Measurements from ENCODE around the gene NUDT16L1. TPM values are rescaled to one million over a fixed set of nuclear protein-coding genes. Genes with fewer than 3 reads are reported as not detected.

NUDT16L1 gene
- total and polyA plus RNA-seq, 9 of the 15 experiments (the other 6 are each of a cell fraction or from before 2014, with no cell fraction given): 1.4 to 37.6 (median 13.7) TPM

DNA sequence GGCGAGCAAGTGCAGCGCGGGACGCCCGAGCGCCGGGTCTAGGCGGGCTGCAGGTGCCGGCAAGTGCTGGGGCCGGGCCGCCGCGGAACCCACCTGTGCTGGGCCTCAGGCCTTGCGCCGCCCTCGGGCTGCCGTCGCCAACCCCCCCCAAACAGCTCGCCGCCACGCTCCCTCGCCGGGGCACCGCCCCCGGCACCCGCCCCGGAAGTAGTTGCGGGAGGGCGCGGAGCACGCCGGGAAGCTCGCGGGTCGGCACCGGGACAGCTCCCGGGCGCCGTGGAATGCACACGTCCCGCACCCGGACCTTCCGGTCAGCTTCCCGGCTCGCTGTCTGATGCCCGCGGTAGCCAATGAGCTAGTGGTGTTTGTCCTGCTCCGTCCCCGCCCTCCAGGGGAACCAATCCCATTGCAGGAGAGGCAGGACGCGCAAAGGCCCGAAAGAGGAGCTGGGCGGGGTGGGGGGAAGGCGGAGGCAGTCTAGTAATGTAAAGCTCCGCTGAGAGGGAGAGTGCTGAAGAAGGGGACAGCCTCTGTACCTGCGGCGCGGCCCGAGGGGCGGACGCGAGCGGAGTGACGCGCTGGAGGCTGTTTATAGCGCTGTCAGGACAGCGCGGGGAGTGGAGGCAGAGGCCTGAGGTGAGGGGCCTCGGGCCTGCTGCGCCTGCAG is 40.8 kb downstream of the NUDT16L1 start, which contains the start of the genes ANKS3 and DNAAF8 (continued):
- TF ChIP-seq, protein P1, sequence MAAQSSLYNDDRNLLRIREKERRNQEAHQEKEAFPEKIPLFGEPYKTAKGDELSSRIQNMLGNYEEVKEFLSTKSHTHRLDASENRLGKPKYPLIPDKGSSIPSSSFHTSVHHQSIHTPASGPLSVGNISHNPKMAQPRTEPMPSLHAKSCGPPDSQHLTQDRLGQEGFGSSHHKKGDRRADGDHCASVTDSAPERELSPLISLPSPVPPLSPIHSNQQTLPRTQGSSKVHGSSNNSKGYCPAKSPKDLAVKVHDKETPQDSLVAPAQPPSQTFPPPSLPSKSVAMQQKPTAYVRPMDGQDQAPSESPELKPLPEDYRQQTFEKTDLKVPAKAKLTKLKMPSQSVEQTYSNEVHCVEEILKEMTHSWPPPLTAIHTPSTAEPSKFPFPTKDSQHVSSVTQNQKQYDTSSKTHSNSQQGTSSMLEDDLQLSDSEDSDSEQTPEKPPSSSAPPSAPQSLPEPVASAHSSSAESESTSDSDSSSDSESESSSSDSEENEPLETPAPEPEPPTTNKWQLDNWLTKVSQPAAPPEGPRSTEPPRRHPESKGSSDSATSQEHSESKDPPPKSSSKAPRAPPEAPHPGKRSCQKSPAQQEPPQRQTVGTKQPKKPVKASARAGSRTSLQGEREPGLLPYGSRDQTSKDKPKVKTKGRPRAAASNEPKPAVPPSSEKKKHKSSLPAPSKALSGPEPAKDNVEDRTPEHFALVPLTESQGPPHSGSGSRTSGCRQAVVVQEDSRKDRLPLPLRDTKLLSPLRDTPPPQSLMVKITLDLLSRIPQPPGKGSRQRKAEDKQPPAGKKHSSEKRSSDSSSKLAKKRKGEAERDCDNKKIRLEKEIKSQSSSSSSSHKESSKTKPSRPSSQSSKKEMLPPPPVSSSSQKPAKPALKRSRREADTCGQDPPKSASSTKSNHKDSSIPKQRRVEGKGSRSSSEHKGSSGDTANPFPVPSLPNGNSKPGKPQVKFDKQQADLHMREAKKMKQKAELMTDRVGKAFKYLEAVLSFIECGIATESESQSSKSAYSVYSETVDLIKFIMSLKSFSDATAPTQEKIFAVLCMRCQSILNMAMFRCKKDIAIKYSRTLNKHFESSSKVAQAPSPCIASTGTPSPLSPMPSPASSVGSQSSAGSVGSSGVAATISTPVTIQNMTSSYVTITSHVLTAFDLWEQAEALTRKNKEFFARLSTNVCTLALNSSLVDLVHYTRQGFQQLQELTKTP (IDR thresholded peaks at IDR 0.05; ENCODE audit: low read depth in 1 of 2, partially characterized antibody in 2 of 2): peak in 1 of 2 experiments; percentile 13
- TF ChIP-seq SMAD4 (CRISPR knock-in tag; conservative IDR thresholded peaks at IDR 0.05): no peak
- TF ChIP-seq NBN (IDR thresholded peaks at IDR 0.05; ENCODE audit: low read depth): no peak
- no peak for TF ChIP-seq ZNF583 (CRISPR knock-in tag; IDR thresholded peaks at IDR 0.05)
- no peak for TF ChIP-seq ZNF253 (CRISPR knock-in tag; conservative IDR thresholded peaks at IDR 0.05)
- TF ChIP-seq, protein P2, sequence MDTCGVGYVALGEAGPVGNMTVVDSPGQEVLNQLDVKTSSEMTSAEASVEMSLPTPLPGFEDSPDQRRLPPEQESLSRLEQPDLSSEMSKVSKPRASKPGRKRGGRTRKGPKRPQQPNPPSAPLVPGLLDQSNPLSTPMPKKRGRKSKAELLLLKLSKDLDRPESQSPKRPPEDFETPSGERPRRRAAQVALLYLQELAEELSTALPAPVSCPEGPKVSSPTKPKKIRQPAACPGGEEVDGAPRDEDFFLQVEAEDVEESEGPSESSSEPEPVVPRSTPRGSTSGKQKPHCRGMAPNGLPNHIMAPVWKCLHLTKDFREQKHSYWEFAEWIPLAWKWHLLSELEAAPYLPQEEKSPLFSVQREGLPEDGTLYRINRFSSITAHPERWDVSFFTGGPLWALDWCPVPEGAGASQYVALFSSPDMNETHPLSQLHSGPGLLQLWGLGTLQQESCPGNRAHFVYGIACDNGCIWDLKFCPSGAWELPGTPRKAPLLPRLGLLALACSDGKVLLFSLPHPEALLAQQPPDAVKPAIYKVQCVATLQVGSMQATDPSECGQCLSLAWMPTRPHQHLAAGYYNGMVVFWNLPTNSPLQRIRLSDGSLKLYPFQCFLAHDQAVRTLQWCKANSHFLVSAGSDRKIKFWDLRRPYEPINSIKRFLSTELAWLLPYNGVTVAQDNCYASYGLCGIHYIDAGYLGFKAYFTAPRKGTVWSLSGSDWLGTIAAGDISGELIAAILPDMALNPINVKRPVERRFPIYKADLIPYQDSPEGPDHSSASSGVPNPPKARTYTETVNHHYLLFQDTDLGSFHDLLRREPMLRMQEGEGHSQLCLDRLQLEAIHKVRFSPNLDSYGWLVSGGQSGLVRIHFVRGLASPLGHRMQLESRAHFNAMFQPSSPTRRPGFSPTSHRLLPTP (IDR thresholded peaks at IDR 0.05; ENCODE audit: borderline replicate concordance, extremely low read depth, insufficient read length): no peak
- no peak for TF ChIP-seq ZNF232 (CRISPR knock-in tag; IDR thresholded peaks at IDR 0.05)
- TF ChIP-seq, protein P3, sequence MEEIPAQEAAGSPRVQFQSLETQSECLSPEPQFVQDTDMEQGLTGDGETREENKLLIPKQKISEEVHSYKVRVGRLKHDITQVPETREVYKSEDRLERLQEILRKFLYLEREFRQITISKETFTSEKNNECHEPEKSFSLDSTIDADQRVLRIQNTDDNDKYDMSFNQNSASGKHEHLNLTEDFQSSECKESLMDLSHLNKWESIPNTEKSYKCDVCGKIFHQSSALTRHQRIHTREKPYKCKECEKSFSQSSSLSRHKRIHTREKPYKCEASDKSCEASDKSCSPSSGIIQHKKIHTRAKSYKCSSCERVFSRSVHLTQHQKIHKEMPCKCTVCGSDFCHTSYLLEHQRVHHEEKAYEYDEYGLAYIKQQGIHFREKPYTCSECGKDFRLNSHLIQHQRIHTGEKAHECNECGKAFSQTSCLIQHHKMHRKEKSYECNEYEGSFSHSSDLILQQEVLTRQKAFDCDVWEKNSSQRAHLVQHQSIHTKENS (CRISPR knock-in tag; IDR thresholded peaks at IDR 0.05): no peak
- TF ChIP-seq, protein P4, sequence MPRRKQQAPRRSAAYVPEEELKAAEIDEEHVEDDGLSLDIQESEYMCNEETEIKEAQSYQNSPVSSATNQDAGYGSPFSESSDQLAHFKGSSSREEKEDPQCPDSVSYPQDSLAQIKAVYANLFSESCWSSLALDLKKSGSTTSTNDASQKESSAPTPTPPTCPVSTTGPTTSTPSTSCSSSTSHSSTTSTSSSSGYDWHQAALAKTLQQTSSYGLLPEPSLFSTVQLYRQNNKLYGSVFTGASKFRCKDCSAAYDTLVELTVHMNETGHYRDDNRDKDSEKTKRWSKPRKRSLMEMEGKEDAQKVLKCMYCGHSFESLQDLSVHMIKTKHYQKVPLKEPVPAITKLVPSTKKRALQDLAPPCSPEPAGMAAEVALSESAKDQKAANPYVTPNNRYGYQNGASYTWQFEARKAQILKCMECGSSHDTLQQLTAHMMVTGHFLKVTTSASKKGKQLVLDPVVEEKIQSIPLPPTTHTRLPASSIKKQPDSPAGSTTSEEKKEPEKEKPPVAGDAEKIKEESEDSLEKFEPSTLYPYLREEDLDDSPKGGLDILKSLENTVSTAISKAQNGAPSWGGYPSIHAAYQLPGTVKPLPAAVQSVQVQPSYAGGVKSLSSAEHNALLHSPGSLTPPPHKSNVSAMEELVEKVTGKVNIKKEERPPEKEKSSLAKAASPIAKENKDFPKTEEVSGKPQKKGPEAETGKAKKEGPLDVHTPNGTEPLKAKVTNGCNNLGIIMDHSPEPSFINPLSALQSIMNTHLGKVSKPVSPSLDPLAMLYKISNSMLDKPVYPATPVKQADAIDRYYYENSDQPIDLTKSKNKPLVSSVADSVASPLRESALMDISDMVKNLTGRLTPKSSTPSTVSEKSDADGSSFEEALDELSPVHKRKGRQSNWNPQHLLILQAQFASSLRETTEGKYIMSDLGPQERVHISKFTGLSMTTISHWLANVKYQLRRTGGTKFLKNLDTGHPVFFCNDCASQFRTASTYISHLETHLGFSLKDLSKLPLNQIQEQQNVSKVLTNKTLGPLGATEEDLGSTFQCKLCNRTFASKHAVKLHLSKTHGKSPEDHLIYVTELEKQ (CRISPR knock-in tag; IDR thresholded peaks at IDR 0.05): no peak
- TF ChIP-seq, protein P5, sequence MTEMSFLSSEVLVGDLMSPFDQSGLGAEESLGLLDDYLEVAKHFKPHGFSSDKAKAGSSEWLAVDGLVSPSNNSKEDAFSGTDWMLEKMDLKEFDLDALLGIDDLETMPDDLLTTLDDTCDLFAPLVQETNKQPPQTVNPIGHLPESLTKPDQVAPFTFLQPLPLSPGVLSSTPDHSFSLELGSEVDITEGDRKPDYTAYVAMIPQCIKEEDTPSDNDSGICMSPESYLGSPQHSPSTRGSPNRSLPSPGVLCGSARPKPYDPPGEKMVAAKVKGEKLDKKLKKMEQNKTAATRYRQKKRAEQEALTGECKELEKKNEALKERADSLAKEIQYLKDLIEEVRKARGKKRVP (CRISPR knock-in tag; IDR thresholded peaks at IDR 0.05): no peak
- peak; percentile 76 for TF ChIP-seq SP1 (CRISPR knock-in tag; IDR thresholded peaks at IDR 0.05)
- no peak for TF ChIP-seq SMAD3 (CRISPR knock-in tag; conservative IDR thresholded peaks at IDR 0.05)
- no peak for TF ChIP-seq PHB2 (IDR thresholded peaks at IDR 0.05; ENCODE audit: low read depth)
